PC-9 (cell line): Measurements from ENCODE around the gene B3GALT4.

Experiments
- EZH2 ChIP-seq: fragments of 200-600 bp; sonication (generic); IDR thresholded peaks from 2 replicates; pipeline ENCODE4 v1.8.0; 2017; ENCODE audit warnings: antibody characterized with exemption, low read depth
- TF ChIP-seq, protein P1 (sequence below): fragments of 200-600 bp; sonication (generic); conservative IDR thresholded peaks from 2 replicates; pipeline ENCODE4 v1.6.1; 2017; ENCODE audit warnings: mixed run types, antibody characterized with exemption, mild to moderate bottlenecking, moderate library complexity

DNA sequence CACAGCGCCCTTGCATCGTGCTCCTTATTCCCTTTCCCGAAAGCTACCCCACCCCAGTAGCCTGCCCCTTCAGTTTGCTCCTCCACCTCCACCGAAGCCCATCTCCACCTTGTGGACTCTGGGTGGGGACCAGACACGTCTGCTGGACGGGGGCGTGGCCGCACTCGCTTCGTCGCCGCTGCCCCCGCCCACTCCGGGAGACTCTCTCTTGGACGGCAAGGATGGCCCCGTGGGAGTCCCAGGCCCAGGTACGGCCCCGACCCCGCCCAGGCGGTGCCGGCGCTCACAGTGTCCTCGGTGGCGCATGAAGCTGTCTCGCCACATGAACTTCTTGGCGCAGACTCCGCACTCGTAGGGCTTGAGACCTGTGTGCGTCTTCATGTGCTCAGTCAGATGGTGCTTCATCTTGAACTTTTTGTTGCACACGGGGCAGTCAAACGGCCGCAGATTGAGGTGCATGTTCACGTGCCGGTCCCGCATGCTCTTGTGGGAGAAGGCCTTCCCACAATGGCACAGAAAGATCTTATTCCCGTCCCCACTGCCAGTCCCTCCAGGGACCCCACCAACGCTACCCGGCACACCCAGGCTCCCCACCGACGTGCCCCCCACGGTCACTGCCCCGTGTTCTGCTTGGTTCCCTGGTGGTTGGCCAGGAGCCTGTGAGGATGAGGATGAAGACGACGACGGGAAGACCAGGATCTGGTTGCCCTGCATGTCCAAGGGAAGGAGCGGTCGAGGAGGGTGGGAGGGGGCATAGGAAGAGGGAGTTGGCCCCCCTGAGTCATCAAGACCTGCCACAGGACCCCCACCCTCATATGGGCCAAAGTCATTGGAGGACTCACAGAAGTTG lies 38.2 kb downstream of the B3GALT4 start:
- TF ChIP-seq, protein P1, sequence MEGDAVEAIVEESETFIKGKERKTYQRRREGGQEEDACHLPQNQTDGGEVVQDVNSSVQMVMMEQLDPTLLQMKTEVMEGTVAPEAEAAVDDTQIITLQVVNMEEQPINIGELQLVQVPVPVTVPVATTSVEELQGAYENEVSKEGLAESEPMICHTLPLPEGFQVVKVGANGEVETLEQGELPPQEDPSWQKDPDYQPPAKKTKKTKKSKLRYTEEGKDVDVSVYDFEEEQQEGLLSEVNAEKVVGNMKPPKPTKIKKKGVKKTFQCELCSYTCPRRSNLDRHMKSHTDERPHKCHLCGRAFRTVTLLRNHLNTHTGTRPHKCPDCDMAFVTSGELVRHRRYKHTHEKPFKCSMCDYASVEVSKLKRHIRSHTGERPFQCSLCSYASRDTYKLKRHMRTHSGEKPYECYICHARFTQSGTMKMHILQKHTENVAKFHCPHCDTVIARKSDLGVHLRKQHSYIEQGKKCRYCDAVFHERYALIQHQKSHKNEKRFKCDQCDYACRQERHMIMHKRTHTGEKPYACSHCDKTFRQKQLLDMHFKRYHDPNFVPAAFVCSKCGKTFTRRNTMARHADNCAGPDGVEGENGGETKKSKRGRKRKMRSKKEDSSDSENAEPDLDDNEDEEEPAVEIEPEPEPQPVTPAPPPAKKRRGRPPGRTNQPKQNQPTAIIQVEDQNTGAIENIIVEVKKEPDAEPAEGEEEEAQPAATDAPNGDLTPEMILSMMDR: no peak
- TF ChIP-seq EZH2: no peak
